ENCODE measurements around the gene RAB11FIP4. TPM values are rescaled to one million over a fixed set of nuclear protein-coding genes. Genes with fewer than 3 reads are reported as not detected.
A peak's percentile ranks its signal among the peaks of the same experiment; 100 is the strongest.
"Not testable (repeated sequence)": the region's sequence is repeated elsewhere in the genome, so short reads cannot be mapped to it uniquely, and the experiment has no call there.

RAB11FIP4 gene
- 1.4 and 5.3 TPM in 2 replicates for total RNA-seq (2014; rRNA removed; shearing (Covaris generic); ENCODE audit: low replicate concordance)

- H3K36me3 ChIP-seq: no peaks in the 10 kb centered on the region
- no peak for DNase-seq
- peak within 1 kb of the TSS; percentile 4; the same call in 1 of the 2 replicates for H3K4me3 ChIP-seq
- no peaks in the 10 kb centered on the region for H3K27me3 ChIP-seq
- no peaks in the 10 kb centered on the region for H3K9me3 ChIP-seq
Measured at GRCh38 chr17:31391496-31391949, at the start of gene RAB11FIP4. Gene RAB11FIP4, plus strand, starts transcription at chr17:31391675. Its CDS starts 178 bp downstream, at chr17:31391853.

DNA sequence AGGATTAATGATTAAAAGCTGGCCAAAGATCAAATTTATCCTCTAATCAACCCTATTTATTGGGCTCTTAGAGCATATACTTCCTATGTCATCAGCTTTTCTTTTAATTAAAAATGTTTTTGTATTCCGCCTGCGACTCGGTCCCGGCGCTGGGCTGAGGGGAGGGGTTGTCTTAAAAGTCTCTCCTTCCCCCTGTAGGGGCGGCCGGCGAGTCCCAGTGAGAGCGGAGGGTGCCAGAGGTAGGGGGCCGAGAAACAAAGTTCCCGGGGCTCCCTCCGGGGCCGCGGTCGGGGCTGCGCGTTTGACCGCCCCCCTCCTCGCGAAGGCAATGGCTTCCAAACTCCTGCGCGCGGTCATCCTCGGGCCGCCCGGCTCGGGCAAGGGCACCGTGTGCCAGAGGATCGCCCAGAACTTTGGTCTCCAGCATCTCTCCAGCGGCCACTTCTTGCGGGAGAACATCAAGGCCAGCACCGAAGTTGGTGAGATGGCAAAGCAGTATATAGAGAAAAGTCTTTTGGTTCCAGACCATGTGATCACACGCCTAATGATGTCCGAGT is 46.2 kb upstream of the RAB11FIP4 start:
- not testable (repeated sequence) for H3K4me3 ChIP-seq, H3K27me3 ChIP-seq, H3K9me3 ChIP-seq, DNase-seq
- H3K36me3 ChIP-seq: peaks cover 37% of the 10 kb centered on the region

DNA sequence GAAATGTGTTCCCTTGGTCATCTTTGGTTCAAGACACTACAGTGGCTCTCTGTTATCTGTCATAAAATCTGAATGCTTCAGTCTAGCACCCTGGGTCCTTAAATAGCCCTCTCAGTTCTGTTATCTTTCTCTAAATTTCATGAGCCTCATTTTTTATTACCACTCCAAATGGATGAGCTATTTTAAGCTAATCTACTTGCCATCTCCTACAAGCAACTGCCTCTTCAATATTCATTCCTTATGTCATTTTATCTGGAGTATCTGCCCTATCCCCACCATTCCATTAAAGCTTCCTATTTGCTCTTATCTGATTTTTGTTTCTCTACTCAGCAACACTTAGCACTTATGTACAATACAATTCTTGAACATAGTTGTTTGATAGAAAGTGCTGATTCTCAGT is 42.0 kb upstream of the RAB11FIP4 start:
- DNase-seq: no peak
- no peak overlapping the region for H3K4me3 ChIP-seq
- peaks cover 44% of the 10 kb centered on the region for H3K36me3 ChIP-seq
- no peaks in the 10 kb centered on the region for H3K9me3 ChIP-seq
- no peaks in the 10 kb centered on the region for H3K27me3 ChIP-seq

DNA sequence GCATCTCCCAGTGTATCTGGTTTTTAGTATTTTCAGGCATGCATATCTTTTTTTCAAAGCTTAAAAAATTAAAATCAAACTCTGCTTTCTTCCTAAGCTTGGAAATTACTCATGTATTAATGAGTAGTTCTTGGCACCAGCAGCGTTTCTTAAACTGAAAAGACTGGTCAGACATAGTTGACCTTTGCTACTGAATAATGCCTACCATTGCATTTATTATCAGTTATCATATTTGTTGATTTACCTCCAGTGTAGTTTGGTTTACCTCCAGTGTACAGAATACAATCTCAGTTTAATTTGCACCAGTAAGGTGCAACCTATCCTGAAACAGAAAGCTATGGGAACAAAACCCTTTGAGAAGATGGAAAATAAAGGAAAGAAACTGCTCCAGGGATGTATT is 35.5 kb upstream of the RAB11FIP4 start:
- Histone ChIP-seq H3K9me3 (no peaks in the 10 kb centered on the region), H3K4me3 (no peak overlapping the region), H3K36me3 (peaks cover 57% of the 10 kb centered on the region), H3K27me3 (no peaks in the 10 kb centered on the region)
- no peak for DNase-seq

GRCh38 chr17:31357091-31357490 is 34.4 kb upstream of the RAB11FIP4 start:
- H3K9me3 ChIP-seq: no peaks in the 10 kb centered on the region
- H3K36me3 ChIP-seq: peaks cover 64% of the 10 kb centered on the region
- no peaks in the 10 kb centered on the region for H3K27me3 ChIP-seq
- DNase-seq: no peak
- H3K4me3 ChIP-seq: no peak overlapping the region

- no peak for DNase-seq
- Histone ChIP-seq H3K9me3 (no peaks in the 10 kb centered on the region), H3K36me3 (peaks cover 64% of the 10 kb centered on the region), H3K27me3 (no peaks in the 10 kb centered on the region), H3K4me3 (no peak overlapping the region)
Measured at GRCh38 chr17:31357839-31358394, 33.6 kb upstream of the RAB11FIP4 start.

DNA sequence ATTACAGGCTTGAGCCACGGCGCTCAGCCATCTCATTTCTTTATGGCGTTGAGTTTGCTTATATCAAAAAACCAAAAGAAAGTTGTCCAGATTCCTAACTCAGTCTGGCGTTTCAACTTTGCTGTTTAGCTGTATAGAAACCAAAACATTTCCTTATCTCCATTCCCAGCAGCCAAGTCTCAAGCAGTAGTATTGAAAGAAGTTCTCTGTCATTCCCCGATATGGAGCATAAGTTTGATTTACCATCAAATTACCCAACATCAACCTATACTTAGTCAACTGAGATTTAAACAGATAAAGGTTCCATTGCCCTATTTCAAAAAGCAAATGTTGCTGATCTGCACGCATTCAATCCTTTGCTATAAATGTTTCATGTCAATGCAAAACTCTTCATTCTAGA is 27.5 kb upstream of the RAB11FIP4 start:
- Histone ChIP-seq H3K4me3 (no peak overlapping the region), H3K36me3 (peaks cover 34% of the 10 kb centered on the region), H3K9me3 (no peaks in the 10 kb centered on the region), H3K27me3 (no peaks in the 10 kb centered on the region)
- no peak for DNase-seq

- Histone ChIP-seq H3K27me3 (no peaks in the 10 kb centered on the region), H3K9me3 (no peaks in the 10 kb centered on the region), H3K4me3 (no peak overlapping the region), H3K36me3 (peaks cover 18% of the 10 kb centered on the region)
- DNase-seq: no peak
Measured at GRCh38 chr17:31366088-31366487, 25.4 kb upstream of the RAB11FIP4 start.

GRCh38 chr17:31369266-31369665 is 22.2 kb upstream of the RAB11FIP4 start:
- no peak overlapping the region for H3K4me3 ChIP-seq
- H3K9me3 ChIP-seq: no peaks in the 10 kb centered on the region
- DNase-seq: no peak
- H3K27me3 ChIP-seq: no peaks in the 10 kb centered on the region
- H3K36me3 ChIP-seq: peaks cover 6% of the 10 kb centered on the region

DNA sequence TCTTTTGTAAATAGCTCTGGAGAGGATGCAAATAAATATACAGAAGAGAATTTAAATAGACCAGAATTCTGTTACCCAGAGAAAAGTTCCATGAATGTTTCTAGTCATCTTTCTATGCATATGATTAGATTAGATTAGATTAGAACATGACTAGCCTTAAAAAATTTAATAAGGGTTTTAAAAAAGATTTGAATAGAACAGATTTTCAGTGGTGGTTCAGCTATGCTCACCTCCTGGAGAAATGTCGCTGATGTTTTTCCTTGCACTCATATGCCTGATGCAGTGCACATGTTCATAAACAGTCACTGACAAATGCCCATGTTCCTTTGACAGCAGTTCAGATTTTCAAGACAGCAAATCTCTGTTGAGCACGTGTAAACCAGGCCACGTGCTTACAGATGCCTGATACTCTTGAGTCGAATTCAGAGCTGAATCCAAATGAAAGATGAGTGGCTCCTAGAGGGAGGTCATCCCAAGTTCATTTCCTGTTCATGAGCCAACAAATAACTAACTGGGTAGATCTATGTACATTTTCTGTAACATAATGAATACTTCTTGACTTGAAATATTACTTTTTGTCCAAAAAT is 19.9 kb upstream of the RAB11FIP4 start:
- DNase-seq: peak; percentile 43
- Histone ChIP-seq H3K4me3 (no peak overlapping the region), H3K36me3 (peaks cover 13% of the 10 kb centered on the region), H3K9me3 (no peaks in the 10 kb centered on the region), H3K27me3 (no peaks in the 10 kb centered on the region)

DNA sequence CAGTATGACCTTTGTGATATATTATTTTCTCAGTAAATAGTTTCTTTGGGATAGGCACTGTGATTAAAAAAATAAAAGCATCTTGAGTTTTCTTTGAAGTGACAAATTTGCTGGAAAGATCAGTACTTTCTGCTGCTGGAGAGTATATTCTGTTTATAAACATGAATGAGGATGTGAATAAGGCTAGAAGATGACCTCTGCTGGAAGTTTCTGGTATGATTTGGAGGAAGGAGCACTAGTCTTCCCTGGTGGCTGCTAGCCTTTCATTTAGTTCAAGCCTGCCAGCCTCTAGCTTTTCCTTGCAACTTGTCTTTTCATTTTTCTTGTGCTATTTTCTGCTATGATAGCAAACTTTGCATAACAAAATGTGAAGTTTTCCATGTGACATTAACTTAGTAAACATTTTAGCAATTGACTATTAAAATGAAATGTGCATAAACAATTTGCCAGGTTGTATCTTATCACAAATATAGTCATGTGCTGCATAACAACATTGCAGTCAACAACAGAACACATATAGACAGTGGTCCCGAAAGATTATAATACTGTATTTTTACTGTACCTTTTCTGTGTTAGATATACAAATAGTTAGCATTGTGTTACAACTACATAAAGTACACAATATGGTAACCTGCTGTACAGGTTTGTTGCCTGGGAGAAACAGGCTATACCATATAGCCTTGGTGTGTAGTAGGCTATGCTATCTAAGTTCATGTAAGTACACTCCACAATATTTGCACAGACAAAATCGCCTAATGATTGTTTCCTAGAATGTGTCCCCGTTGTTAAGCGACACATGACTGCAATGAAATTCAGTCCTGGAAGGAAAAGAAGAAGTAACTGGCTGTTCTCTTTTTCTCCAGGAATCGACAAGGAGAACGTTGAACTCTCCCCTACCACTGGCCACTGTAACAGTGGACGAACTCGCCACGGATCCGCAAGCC is 18.1 kb upstream of the RAB11FIP4 start:
- DNase-seq: no peak
- H3K36me3 ChIP-seq: peaks cover 13% of the 10 kb centered on the region
- no peak overlapping the region for H3K4me3 ChIP-seq
- H3K27me3 ChIP-seq: no peaks in the 10 kb centered on the region
- H3K9me3 ChIP-seq: no peaks in the 10 kb centered on the region

- no peaks in the 10 kb centered on the region for H3K9me3 ChIP-seq
Measured at GRCh38 chr17:31374094-31374447, 17.4 kb upstream of the RAB11FIP4 start.

GRCh38 chr17:31374503-31374902 is 17.0 kb upstream of the RAB11FIP4 start:
- Histone ChIP-seq H3K27me3 (no peaks in the 10 kb centered on the region), H3K4me3 (no peak overlapping the region), H3K36me3 (peaks cover 13% of the 10 kb centered on the region), H3K9me3 (no peaks in the 10 kb centered on the region)
- no peak for DNase-seq

More at GRCh38 chr17:31374094-31374447, 17.4 kb upstream of the RAB11FIP4 start:
- peaks cover 13% of the 10 kb centered on the region for H3K36me3 ChIP-seq
- no peak overlapping the region for H3K4me3 ChIP-seq
- H3K27me3 ChIP-seq: no peaks in the 10 kb centered on the region
- no peak for DNase-seq

- Histone ChIP-seq H3K36me3 (peaks cover 10% of the 10 kb centered on the region), H3K9me3 (no peaks in the 10 kb centered on the region), H3K27me3 (no peaks in the 10 kb centered on the region), H3K4me3 (no peak overlapping the region)
- no peak for DNase-seq
Measured at GRCh38 chr17:31378638-31379037, 12.8 kb upstream of the RAB11FIP4 start.

- Histone ChIP-seq H3K36me3 (peaks cover 5% of the 10 kb centered on the region), H3K4me3 (no peak overlapping the region), H3K27me3 (no peaks in the 10 kb centered on the region), H3K9me3 (no peaks in the 10 kb centered on the region)
- no peak for DNase-seq
Measured at GRCh38 chr17:31379597-31380205, 11.8 kb upstream of the RAB11FIP4 start.

- Histone ChIP-seq H3K27me3 (no peaks in the 10 kb centered on the region), H3K36me3 (peaks cover 3% of the 10 kb centered on the region), H3K4me3 (no peak overlapping the region), H3K9me3 (no peaks in the 10 kb centered on the region)
- no peak for DNase-seq
Measured at GRCh38 chr17:31381165-31381668, 10.3 kb upstream of the RAB11FIP4 start.
